HG03095 (cell line): ENCODE results near the gene PHLDA1.

ENCODE experiments used
- ATAC-seq: cut with Tn5 transposase; IDR thresholded peaks from one replicate; pipeline ENCODE4 v1.9.1; 2021; ENCODE audit warnings: moderate library complexity; ENCODE audit not compliant: unreplicated experiment

PHLDA1 gene

GRCh38 chr12:76031414-76032042 is at the start of gene PHLDA1:
Gene PHLDA1, minus strand, starts transcription at chr12:76031776.
- ATAC-seq, result peak; percentile 80

- no peak for ATAC-seq
These were observed 49.3 kb upstream of the PHLDA1 start for GRCh38 chr12:76080729-76081415.

- no peak for ATAC-seq
These were observed 48.6 kb upstream of the PHLDA1 start for GRCh38 chr12:76080017-76080728.

- ATAC-seq, result no peak
These were observed 47.2 kb upstream of the PHLDA1 start for GRCh38 chr12:76078748-76079147.

- ATAC-seq, result no peak
These were observed 43.9 kb upstream of the PHLDA1 start for GRCh38 chr12:76075448-76075847.

GRCh38 chr12:76074701-76075336 is 43.2 kb upstream of the PHLDA1 start:
- ATAC-seq, result no peak

GRCh38 chr12:76073561-76073960 is 42.0 kb upstream of the PHLDA1 start:
- no peak for ATAC-seq

- ATAC-seq, result no peak
These were observed 41.0 kb upstream of the PHLDA1 start for GRCh38 chr12:76072568-76072967.

- ATAC-seq, result no peak
These were observed 37.8 kb upstream of the PHLDA1 start for GRCh38 chr12:76069339-76069738.

- no peak for ATAC-seq
These were observed 34.3 kb upstream of the PHLDA1 start for GRCh38 chr12:76065917-76066316.

- ATAC-seq, result no peak
These were observed 33.3 kb upstream of the PHLDA1 start for GRCh38 chr12:76064904-76065303.

GRCh38 chr12:76060111-76060510 is 28.5 kb upstream of the PHLDA1 start:
- no peak for ATAC-seq

GRCh38 chr12:76057326-76057725 is 25.8 kb upstream of the PHLDA1 start:
- no peak for ATAC-seq

- no peak for ATAC-seq
These were observed 23.8 kb upstream of the PHLDA1 start for GRCh38 chr12:76055393-76055792.

- ATAC-seq, result no peak
These were observed 18.1 kb upstream of the PHLDA1 start for GRCh38 chr12:76049575-76050251.

- ATAC-seq, result no peak
These were observed 16.2 kb upstream of the PHLDA1 start for GRCh38 chr12:76047742-76048141.

GRCh38 chr12:76047060-76047459 is 15.5 kb upstream of the PHLDA1 start:
- ATAC-seq, result no peak

GRCh38 chr12:76043377-76043776 is 11.8 kb upstream of the PHLDA1 start:
- no peak for ATAC-seq

GRCh38 chr12:76042147-76042546 is 10.6 kb upstream of the PHLDA1 start:
- no peak for ATAC-seq

GRCh38 chr12:76041406-76041805 is 9.8 kb upstream of the PHLDA1 start:
- ATAC-seq, result no peak

- no peak for ATAC-seq
These were observed 8.9 kb upstream of the PHLDA1 start for GRCh38 chr12:76040461-76040860.
